Testis (tissue), 2 donors: Measurements from ENCODE around the gene SPDEF.

Experiments used
- POLR2A ChIP-seq: fragments of 450-650 bp; IDR thresholded peaks from one replicate; pipeline ENCODE4 v1.6.1; 2017; ENCODE audit warnings: antibody characterized with exemption, mild to moderate bottlenecking, moderate library complexity
- TF ChIP-seq, protein P1 (sequence below), 3 experiments: fragments of 450-650 bp in 2 of 3; fragments of 200-600 bp in 1 of 3; sonication (generic) in 1 of 3; IDR thresholded peaks; one replicate each; pipeline ENCODE4 v1.5.1; 2016 to 2019; ENCODE audit warnings: antibody characterized with exemption in 3 of 3, mild to moderate bottlenecking in 2 of 3, moderate library complexity in 1 of 3

DNA sequence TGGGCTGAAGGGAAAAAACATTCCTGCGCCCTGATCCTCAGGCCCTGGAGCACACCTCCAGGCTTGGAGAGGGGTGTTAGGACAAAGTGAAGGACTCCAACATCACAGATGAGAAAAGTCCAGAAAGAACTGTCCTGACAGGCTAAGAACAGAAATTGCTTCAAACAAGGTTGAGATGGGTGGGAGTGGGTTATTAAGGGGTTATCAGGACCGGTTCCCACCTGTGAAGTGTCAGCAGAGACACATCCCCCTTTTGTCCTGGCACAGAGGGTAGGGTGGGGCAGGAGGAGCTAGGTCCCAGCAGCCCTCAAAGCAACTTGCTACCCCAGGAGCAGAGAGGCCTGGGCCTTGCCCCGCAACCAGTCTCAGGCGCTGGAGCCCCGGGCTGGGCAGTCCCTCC, 3.5 kb downstream of the SPDEF start:
- TF ChIP-seq POLR2A = no peak
- TF ChIP-seq, protein P1, sequence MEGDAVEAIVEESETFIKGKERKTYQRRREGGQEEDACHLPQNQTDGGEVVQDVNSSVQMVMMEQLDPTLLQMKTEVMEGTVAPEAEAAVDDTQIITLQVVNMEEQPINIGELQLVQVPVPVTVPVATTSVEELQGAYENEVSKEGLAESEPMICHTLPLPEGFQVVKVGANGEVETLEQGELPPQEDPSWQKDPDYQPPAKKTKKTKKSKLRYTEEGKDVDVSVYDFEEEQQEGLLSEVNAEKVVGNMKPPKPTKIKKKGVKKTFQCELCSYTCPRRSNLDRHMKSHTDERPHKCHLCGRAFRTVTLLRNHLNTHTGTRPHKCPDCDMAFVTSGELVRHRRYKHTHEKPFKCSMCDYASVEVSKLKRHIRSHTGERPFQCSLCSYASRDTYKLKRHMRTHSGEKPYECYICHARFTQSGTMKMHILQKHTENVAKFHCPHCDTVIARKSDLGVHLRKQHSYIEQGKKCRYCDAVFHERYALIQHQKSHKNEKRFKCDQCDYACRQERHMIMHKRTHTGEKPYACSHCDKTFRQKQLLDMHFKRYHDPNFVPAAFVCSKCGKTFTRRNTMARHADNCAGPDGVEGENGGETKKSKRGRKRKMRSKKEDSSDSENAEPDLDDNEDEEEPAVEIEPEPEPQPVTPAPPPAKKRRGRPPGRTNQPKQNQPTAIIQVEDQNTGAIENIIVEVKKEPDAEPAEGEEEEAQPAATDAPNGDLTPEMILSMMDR (IDR thresholded peaks at IDR 0.05) = no peak
